CD4-positive, alpha-beta T cell treated with Interferon gamma for 1 hour (primary cell): ENCODE measurements around the gene ABCC5.

Experiments used
- DNase-seq: peaks from one replicate; pipeline ENCODE4 v3.0.0-alpha.2; 2020

Gene ABCC5

GRCh38 chr3:183968666-183969245 is 48.9 kb downstream of the ABCC5 start:
- no peak for DNase-seq

GRCh38 chr3:183967693-183968092 is 50.0 kb downstream of the ABCC5 start:
- no peak for DNase-seq

DNA sequence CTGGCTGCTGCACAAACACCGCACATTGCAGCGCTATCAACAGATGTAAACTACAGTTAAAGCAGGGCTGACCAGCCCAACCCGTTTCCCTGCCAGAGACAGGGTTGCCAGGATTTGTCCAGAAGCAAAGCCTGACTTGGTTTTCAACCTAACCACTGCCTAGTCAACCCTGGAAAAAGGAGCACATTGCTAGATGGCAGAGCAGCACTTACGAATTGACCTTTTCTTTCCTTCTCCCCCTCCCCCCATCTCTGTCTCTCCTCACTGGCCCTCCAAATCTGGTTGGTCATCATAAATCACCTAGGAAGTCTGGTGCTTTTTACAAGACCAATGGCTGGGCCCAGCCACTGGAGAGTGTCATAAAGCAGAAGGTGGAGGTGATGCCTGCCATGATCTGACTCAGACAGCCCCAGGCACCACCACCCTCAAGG is 51.3 kb downstream of the ABCC5 start:
- DNase-seq: no peak

DNA sequence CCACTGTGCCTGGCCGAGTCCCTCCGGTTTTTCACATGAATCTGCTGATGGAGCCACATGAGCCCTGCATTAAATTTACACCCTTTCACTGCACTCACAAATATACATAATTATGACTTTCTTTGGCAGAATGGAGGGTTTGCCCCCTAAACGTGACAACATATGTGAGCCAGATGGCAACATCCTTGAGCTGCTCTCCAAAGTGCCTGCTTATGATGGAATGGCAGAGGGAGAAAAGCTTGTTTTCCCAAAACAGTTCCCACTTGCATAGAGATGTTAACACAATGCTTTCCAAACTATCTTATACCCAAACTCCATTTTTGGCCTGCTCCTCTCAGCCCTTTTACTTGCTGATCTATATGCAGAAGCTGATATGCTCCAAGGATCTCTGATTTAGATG is 54.9 kb downstream of the ABCC5 start:
- no peak for DNase-seq

GRCh38 chr3:183959214-183959613 is 58.5 kb downstream of the ABCC5 start:
- DNase-seq: no peak

DNA sequence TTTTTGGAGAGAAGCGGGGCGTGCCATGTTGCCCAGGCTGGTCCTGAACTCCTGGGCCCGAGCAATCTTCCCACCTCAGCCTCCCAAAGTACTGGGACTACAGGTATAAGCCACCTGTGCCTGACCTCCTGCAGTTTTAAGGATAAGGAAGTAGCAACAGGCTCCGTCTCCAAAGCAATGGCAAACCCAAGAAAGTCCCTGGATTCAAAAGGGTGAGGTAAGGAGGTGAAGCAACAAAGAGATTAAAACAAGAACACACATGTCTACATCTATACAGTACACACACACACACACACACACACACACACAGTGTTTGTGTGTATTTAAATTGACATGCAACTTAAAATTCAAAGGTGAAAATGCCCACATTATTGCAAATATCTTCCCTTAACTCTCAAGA is 58.9 kb downstream of the ABCC5 start:
- no peak for DNase-seq

GRCh38 chr3:183958226-183958625 is 59.5 kb downstream of the ABCC5 start:
- no peak for DNase-seq

DNA sequence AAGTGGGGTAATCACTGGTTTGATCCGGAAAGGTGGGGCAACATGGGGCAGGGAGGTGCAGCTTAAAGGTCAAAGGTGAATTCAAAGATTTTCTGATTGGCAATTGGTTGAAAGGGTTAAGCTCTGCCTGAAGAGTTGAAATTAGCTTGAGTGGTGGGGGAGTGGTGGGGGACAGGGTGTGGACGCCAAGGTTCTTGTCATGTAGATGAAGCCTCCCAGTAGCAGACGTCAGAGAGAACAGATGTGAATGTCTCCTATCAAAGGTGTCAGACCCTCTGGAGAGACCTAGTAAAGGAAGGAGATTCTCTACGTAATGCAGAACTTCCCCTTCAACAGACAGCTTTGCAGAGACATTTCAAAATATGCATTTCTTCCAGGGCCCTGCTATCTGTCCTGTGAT is 62.8 kb downstream of the ABCC5 start:
- no peak for DNase-seq

- no peak for DNase-seq
Observed at GRCh38 chr3:183953471-183954070, 64.1 kb downstream of the ABCC5 start.

DNA sequence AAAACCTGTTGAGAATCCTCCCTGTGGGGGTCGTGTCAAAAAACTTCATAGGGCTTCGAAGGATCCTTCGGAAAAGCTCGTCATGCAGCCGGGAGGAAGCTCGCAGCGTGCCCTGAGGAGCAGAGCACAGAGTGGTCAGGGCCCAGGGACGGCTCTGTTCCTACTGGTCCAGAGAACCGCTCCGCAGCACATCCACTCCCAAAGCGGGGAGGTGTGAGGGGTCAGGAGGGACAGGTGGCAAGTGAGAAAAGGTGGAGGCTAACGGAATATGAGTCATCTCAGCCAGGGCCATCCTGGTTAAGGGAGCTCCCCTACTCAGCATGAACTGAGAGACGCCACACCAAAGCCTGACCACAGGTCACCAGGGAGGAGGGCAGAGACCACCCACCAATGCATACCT is 66.2 kb downstream of the ABCC5 start:
- DNase-seq: no peak

DNA sequence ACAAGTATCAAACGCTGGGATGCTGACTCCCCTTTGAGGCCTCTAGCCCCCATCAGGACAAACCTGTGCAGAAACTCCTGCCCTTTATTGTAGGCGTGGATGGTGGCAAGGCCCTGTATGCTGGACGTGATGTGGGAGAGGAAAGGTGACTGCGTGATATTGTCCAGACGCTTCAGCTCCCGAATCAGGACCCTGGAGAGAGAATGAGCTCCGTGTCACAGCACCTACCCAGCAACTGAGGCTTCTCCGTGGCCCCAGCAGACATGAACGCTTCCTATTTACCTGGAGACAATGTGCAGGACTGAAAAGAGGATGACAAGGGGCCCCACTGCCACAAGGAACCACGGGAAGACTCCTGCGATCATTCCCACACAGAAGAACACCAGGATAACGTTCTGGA is 68.0 kb downstream of the ABCC5 start:
- no peak for DNase-seq

GRCh38 chr3:183946037-183946436 is 71.6 kb downstream of the ABCC5 start:
- no peak for DNase-seq

DNA sequence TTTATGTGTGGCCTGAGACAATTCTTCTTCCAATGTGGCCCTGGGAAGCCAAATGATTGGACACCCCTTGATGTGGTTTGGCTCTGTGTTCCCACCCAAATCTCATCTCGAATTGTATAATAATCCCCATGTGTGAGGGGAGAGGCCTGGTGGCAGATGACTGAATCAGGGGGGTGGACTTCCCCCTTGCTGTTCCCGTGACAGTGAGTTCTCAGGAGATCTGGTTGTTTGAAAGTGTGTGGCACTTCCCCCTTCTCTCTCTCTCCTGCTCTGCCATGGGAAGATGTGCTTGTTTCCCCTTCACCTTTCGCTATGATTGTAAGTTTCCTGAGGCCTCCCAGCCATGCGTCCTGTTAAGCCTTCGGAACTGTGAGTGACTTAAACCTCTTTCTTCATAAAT is 72.9 kb downstream of the ABCC5 start:
- no peak for DNase-seq

DNA sequence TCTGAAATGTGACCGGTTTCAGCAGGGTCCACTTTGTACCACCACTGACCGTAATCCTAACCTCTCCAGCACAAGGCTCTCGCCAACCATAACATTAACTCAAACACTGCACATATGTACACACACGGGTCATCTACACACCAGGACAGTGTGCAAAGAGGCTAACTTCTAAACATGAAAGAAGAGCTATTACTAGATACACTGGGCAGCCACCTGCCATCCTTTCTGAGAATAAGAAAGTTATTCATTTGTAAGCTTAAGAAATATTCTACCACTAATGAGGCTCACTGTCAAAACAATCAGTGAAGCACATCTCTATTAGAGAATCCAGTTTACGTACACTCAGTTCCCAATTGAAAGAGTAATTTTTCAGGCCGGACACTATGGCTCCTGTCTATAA is 73.9 kb downstream of the ABCC5 start:
- DNase-seq: no peak

DNA sequence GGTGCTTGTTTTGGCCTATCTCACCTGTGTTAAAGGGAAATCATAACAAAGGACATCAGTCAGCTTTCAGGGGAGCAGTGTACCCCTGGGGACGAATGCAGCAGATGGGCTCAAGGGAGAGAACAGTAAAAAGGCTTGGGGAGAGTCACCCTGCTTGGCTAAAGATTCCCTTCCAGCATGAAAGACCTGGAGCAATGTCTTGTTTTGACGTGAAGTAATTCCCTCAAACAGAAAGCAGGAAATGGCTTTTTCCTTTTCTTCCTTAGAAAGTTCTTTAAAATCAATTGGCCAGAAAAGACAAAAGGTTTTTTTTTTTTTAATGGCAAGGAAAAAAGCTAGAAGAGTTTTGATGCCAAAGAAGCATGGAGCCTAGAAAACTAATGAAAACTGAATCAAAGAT is 76.5 kb downstream of the ABCC5 start:
- no peak for DNase-seq

GRCh38 chr3:183937601-183938286 is 79.9 kb downstream of the ABCC5 start:
- no peak for DNase-seq

DNA sequence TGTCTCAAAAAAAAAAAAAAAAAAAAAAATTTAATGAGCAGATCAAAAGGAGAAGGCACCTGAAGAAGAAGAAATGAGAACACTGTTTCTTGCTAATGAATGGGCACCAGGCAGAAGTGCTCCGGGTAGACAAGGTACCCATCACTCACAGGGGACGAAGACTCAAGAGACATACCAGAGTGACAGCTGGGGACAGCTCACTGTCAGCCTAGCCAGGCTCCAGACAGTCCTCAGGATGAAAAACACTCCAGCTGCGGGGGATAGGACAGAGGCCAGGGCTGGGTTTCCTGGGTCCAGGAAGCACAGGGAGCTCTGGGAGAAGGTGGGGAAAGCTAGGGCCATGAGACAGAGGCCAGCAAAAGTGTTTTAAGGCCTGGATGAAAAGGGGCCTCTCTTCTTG is 84.5 kb downstream of the ABCC5 start:
- DNase-seq: no peak

DNA sequence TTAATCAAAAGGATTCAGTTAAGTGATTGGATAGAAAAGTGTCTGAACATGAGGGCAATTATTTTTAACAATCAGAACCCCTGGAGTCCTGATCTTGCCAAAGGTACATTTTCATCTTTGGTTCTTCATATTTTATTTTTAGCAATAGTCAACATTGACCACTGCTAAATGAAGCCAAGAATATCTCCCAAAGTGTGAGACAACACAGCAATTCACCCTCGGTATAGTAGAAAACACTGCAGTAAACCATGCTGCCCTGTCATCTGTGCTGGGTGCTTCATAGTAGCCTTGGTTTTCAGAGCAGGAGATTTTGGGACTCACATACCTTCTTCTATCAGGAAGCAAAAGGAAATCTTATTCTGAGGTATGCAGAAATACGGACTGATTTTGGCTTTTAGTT is 85.8 kb downstream of the ABCC5 start:
- no peak for DNase-seq

GRCh38 chr3:183930086-183930485 is 87.6 kb downstream of the ABCC5 start:
- no peak for DNase-seq

- DNase-seq: no peak
Observed at GRCh38 chr3:183927059-183927458, 90.6 kb downstream of the ABCC5 start.

- no peak for DNase-seq
Observed at GRCh38 chr3:183924956-183925355, 92.7 kb downstream of the ABCC5 start.

GRCh38 chr3:183924543-183924942 is 93.1 kb downstream of the ABCC5 start:
- DNase-seq: no peak

GRCh38 chr3:183922421-183922820 is 95.3 kb downstream of the ABCC5 start:
- DNase-seq: no peak

DNA sequence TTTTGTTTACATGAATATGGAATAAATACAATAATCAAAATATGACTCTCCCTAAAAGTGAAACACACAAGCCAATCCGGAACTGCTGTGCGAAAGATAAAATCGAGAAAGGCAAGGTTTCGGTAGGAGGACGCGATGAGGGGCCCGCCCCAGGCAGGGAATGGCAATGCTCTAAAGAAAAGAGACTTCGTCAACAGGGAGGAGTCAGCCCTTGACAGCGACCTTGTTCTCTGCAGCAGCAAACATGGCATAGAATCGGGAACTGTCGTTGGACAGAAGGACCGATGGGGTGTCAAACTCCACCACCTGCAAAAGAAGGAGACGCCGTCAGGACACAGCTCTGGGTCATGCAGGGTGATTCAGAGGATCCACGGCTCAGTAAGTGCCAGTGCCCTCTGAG is 96.6 kb downstream of the ABCC5 start:
- no peak for DNase-seq

GRCh38 chr3:183920416-183920815 is 97.3 kb downstream of the ABCC5 start:
- DNase-seq: no peak
